HG03060 (cell line): ENCODE results near the gene MYH15.

ENCODE experiments used
- ATAC-seq: cut with Tn5 transposase; IDR thresholded peaks from one replicate; pipeline ENCODE4 v1.9.1; 2021; ENCODE audit warnings: low read depth, moderate number of reproducible peaks; ENCODE audit not compliant: unreplicated experiment

MYH15 gene

DNA sequence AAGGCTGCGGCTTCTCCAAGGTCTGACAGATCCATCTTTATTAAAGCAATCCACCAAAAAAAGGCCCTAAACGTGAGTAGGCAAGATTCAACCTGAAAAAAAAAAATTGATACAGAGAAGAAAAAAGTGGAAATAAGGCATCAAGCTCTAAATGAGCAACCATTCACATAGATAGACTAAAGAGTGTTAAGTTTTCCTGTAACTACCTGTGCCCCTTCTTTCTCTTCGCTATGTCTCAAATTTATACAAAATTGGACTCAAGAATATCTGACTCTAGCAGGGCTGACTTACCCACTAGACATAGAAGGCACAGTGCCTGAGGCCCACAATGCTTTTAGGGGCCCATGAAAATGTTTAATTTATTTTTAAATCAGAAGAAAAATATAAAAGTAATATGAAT is at the start of gene MYH15:
Gene MYH15 (minus strand): TSS at position 101 of the 400 bp plus-strand sequence. CDS start 66 bp downstream, at position 35.
- no peak for ATAC-seq

DNA sequence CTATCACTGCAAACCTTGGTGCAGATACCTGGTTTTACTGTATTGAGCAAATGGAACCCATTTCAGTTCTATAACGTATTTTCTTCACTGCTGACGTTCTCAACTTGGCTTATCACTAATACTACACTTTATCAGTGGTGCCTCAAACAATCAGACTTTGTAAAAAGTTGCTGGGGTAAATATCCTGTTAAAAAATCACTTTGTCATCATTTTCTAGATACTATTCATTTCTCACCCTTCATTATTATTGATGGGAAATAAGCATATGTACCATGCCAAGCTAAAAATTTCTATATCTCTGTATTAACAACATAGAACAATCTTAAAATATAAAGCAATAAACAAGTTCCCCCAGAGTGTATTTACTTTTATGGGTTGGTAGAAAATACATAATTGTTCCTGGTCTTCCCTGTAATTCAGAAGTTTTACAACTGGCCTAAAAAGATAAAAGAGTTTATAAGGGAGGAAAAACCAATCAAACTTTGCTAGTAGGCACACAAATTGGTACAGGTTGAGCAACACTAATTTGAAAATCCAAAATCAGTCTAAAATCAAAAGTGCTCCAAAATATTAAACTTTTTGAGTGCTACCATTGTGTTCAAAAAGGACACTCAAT is 45.7 kb upstream of the MYH15 start:
- no peak for ATAC-seq

DNA sequence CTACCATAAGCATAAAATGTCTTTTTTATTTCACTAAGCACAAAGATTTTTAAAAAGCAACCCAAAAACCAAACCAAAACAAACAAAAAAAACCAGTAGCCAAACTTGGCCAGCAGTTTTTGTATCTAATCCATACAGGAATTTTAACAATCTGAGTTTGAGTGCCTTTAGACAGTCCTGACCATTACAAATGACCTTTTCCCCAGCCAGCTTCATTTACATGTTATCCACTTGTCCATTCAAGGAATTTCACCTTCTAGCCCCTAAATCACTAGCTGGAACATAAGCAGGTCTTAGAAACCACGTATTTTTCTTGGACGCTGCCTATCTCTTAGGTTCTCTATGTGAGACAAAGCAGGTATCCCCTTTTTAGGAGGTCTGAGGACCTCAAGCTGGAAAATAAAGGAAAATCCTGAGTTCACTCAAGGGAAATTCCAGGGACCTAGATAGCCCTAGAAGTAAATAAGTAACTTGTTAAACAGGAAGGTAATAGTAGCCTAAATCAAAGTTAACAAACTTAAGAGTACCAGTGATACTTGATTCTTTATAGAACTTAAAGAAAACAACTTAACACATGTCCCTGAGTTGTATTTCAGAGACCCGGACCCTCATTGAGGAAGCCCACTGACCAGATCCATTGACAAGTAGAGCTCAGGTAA is 44.6 kb upstream of the MYH15 start:
- ATAC-seq, result no peak

DNA sequence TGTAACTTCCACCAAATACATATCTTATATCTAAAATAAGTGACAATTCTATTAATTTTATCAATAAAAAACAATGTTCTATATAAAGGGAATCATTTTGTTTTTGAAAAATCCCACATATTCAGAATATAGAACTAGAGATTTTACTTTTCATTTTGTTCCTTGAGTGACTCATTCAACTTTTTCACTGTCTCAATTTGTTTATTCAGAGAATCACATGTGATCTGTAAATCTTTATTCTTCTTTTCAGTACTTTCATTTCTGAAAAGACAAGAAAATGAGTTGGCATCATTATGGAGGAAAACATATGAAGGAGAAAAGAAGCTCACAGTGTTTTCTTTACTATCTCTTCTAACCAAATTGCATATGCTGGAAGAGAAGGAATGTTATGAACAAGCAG is 43.8 kb upstream of the MYH15 start:
- ATAC-seq, result no peak

DNA sequence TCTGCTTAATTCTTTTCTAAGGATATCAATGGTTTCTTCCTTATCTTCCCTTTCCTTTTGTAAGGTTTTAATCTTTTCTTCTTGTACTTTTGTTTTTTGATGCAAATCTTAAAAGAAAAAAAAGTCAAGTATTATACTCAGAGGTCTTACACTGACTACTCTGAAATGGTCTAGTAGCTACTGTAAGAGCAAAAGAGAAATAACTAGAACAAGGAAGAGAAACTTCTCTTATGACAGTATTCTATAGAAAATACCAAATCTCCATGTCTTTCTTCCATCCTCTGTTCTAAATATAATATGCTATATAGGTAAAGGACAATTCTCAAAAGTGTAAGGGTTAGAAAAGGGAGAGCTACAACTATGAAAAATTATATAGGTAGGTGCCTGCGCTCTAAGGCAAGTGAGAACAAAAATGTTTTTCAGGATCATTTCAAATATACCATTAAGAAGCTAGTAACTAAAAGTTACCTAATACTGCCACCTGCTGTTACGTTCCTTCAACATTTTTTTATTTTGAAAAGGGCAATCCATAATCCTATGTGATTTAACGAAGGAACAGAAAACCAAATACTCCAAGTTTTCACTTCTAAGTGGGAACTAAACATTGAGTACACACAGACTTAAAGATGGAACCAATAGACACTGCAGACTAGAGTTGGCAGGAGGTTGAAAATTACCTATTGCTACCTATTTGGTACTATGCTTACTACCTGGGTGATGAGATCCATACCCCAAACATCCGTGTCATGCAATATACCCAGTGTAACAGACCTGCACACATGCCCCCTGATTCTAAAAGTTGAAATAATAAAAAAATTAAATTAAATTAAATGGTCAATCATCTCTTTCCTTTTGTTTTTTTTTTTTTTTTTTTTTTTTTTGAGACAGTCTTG is 42.1 kb upstream of the MYH15 start:
- ATAC-seq, result no peak

DNA sequence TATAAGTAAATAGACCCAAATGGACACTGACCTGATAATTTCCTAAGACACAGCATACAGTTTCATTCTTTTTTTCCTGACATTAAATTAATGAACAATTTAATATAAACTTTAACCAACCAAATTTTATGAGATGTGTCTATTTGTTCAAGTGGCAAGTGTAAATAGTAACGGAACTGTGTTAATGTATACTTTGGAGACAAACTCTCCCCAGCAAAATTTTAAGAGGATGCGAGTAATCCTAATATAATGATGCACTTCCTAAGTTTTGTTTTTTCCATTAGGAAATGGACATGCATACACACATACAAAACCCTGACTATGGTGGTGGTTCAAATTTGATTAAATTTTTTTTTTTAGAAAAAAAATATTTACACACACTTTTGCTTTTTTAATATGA is 38.5 kb upstream of the MYH15 start:
- ATAC-seq, result no peak

DNA sequence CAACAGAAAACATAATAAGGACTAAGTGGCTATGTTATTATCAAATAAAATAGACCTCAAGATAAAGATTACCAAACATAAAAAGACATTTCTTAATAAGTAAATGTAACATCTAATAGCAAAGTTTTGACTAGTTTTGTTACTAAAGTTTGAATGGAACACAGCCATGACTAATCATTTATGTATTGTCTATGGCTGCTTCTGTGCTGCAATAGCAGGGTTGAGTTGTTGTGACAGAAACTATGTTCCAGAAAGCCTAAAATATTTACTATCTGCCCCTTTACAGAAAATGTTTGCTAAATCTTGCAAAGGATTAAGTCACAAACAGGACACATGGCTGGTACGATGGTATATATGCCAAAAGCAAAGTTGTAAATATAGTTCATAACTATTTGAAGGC is 37.9 kb upstream of the MYH15 start:
- ATAC-seq, result no peak

DNA sequence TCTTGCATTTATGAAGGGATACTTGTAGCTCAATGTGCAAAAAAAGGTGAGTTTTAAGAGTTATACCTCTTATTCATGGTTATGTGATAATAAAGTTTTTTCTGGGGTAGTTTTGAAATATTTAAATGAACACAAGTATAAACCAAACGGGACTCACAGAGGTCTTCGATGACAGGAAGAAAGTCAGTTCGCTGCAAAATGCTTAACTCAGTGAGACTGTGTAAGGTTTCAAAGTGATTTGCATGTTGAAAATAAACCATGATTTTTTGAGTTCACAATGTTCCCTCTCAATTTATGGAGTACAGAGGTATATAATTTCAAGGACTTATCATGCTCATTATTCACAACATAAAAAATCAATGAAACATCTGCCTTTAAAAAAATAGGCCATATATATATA is 36.3 kb upstream of the MYH15 start:
- no peak for ATAC-seq

DNA sequence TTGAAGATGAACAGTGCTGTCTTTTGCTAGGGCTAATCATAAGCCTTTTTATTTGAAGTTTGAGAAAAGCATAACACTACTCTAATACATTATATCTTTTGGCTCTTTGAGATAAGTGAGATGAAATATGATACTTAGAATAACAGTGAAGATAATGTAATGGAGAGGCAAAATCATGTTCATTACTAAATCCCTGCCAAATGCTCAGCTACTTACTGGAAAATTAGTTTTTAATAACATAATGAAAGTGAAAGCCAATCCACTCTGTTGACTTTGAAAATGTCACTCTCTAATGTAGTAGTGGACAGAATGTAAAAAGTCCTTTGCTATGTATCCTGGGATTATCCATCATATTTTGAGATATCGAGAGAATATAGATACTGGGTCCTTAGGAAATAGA is 35.9 kb upstream of the MYH15 start:
- no peak for ATAC-seq

DNA sequence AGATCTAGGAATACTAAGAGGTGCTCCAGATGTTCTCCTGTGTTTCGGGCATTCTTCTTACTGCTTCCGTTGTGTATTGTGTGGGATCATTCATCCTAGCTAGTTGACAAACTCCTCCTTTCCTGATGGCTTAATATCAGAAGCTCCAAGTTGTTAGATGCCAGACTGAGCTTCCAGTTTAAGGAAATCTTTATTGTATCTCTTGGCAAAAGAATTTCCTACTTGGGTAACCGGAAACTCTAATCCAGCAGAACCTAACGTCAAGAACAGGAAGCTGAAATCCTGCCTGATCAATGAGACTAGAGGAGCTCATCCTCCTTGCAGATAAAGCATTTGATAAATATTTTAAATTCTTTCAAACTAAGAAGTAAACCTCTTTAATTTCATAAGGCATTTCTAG is 27.7 kb upstream of the MYH15 start:
- ATAC-seq, result no peak

DNA sequence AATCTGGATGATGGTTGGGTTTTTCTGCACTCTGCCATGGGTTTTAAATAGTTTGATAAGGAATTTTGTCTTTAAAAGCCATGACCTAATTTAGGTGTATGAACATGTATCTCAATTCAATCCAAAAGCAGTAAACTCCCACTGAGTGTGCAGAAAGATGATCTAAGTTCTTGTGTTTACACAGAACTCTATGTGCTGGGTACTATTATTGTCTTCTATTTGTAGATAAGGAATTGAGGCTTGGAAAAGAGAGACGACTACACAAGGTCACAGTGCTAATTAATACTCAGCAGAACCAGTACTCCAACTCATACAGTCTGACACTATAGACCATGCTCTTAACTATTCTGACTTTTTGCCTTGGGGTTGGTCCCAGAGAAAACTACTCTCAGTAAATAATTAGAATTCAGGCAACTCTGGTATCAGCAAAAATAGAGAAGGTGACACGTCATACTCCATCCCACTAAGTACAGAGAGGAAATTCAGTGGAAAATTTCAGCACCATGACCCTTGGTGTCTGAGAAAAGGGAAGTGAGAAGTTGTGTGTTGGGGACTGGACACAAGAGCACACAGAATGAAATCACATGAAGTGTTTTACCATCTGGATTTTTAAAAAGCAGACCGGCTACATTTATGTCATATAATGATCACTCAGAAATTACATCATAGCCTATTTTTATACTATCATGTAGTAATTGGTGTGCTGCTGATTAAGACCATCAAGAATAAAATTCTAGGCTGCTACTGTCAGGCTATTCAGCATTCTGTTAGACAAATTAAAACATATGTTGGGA is 18.3 kb upstream of the MYH15 start:
- peak; percentile 78 for ATAC-seq

DNA sequence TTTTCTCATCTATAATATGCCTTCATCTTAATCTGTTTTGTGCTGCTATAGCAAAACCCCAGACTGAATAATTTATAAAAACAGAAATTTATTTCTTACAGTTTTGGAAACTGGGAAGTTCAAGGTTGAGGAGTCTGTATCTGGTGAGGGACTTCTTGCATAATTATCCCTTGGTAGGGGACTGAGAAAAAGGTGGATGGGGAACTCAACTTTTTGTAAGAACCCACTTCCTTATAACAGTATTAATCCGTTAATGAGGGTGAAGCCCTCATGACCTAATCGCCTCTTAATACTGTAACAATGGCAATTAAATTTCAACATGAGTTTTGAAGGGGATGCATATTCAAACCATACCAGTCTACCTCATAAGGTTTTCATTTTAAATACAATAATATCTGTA is 17.4 kb upstream of the MYH15 start:
- ATAC-seq, result no peak

DNA sequence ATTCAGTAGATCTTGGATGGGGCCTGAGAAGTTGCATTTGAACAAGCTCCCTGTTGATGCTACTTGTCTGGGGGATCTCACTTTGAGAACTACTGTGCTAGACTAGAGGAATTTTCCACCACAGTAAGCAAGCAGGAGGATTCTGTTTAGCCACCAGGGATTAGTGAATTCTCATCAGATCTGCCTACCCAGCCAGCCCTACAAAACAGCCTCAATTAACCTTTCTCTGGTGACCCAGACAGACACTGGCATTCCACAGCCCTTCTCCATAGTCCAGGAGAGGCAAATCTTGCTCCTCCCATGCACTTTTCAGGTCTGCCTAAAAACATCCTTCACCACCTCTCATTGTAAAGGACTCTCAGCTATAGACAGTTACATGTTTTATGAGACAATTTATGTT is 16.7 kb upstream of the MYH15 start:
- ATAC-seq, result no peak

DNA sequence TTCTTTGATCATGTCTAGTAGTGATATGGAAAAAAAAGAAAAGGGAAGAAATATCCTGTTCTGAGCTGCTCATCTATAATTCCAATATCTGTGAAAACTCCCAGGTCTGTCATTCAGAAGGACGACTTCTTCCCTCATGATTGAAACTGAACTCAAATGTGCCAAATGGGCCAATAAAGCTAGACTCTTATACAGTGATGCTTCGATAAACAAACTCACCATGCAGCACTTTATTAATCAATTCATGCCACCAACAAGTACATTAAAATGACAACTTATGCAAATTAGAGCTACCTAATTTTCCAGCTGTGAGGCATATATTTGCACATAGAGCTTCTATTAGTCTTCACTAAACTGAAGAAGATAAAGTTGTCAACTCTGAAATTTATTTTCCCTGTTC is 15.6 kb upstream of the MYH15 start:
- no peak for ATAC-seq

DNA sequence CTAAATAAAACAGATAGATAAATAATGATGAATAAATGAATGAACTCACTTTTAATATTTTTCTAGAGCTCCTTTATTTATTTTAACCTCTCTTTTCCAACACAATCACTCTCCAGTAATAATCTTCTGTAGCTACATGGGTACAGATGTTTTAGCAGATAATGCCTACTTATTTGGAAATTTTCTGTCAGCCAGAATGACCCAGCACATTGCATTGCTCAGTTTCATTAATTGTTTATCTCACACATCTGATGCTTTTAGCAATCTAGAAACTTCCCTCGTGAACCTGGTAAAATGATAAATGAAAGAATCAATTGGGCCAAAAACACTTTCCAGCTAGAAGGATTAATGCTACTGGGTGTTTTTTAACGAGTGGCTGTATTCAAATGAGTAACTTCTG is 14.9 kb upstream of the MYH15 start:
- no peak for ATAC-seq

DNA sequence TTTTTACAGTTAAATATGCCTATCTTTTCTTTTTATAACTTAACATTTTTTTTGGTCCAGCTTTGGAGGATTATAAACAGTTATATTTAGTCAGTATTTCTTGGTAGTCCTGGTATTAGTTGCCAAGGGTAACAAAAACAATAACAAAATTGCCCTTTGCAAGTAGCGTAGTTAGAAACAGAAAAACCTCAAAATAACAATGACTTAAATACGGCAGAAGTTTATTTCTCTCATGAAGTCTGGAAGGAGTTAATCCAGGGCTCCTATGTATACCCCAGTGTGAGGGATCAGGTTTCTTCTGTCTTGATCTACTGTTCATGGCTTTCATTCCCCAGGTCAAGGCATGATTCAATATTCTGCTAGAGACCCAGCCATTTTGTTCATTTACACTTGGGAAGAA is 14.1 kb upstream of the MYH15 start:
- no peak for ATAC-seq

DNA sequence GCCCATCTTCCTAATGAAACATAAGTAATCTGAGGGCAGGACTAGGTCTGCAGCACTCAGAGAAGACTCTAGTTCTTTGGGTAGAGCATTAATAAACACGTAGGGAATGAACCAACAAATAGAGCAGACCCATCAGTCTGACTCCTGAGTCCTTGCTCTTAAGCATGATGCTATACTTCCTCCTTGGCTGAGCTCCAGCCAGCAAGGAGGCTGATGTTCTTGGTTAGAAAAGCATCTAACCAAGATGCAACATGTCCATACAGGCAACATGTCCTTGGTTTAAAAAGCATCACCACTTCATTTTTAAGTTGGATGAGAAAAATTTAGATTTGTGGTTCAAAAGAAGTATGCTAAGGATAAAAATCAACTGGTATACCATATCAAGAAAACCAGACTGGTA is 8.5 kb upstream of the MYH15 start:
- ATAC-seq, result no peak

DNA sequence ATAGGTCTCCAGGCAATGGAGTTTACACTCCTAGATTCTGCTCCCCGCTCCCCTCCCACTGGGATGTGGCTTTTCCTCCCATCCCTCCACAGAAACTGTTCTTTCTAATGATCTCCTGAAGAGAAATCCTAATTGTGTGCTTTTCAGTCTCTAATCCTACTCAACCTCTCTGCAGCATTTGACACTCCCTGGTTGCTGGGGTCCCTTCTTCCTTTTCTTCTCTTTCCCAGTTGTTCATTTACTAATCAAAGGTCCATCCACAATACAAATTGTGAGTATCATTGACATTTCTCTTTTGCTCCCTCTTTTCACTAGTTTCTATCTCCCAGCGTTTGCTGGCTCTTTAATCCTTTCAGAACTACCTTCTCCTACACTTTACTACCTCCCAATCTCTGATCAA is 6.5 kb upstream of the MYH15 start:
- no peak for ATAC-seq

DNA sequence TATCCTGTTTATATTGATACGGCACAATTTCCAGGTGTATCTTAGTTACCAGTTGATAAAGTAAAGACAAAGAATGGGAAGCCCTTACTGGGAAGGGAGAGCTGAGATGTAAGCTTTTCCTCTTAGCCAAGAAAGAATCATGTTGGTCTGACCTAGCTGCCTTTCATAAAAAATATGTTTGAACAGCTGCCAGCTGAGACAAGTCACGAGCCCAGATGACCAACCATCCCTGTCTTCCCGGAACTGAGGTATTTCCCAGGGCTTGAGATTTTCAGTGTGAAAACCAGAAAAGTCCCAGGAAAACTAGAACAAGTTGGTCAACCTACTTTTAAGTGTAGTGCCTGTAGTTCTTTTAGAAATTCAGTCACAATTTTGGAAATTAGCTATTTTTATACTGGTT is 3.6 kb upstream of the MYH15 start:
- no peak for ATAC-seq

DNA sequence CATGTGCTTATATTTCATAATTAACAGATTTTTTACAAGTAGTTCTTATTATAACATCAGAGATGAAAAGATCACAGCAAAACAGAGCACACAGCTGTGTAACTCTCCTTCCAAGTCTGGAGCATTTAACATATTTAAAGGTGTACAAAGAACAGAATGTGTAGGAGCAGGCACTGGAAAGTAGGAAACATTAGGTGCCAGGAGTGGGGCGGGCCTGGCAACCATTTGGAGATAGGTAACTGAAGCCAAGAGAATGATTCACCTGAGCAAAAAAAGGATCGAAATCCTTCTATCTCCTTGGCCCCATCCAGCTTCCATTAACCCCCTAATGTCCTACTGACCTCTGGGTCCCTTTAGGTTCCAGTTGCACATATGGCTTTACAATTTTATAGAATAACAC is 2.3 kb upstream of the MYH15 start:
- no peak for ATAC-seq

DNA sequence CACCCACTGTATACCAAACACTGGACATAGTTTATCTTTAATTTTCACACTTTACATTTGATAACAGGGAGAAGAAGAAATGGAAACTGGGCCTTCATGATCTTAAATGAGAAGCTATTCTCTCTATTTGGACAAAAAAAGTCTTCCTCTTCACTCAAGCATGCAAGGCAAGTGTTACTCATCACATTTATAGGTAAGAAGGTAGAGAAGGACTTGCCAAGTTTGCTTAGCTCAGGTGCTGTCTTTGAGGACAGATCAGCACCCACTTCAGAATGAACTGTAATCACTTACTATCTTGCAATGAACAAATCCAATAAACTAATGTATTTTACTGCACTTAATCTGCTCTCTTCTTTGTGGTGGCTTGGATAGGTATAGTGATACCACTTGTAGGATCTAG is 1.1 kb upstream of the MYH15 start:
- ATAC-seq, result no peak
